Activated naive CD4-positive, alpha-beta T cell (primary cell): ENCODE data around the gene SYNJ2.

Experiments used
- DNase-seq, 4 experiments: peaks; one replicate each; lab custom pipeline; 2025; lab: John Stamatoyannopoulos, UW

SYNJ2 gene

DNA sequence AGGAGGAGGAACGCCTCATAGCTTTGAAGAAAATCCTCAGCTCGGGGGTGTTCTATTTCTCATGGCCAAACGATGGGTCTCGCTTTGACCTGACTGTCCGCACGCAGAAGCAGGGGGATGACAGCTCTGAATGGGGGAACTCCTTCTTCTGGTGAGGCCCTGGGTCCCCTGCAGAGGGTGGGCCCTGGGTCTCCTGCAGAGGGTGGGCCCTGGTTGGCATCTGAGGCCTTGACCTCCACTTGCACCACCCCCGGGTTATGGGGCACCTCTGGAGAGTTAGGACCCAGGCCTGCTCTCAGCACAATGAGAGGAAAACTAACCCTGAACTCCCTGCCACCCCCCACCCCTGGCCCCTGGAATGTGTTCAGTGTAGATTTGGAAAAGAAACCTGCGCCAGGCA, 47.2 kb downstream of the SYNJ2 start:
- no peak for DNase-seq

GRCh38 chr6:158029668-158030230, 48.1 kb downstream of the SYNJ2 start:
- DNase-seq, result no peak

GRCh38 chr6:158030380-158031300, 49.0 kb downstream of the SYNJ2 start:
- DNase-seq, result no peak

DNA sequence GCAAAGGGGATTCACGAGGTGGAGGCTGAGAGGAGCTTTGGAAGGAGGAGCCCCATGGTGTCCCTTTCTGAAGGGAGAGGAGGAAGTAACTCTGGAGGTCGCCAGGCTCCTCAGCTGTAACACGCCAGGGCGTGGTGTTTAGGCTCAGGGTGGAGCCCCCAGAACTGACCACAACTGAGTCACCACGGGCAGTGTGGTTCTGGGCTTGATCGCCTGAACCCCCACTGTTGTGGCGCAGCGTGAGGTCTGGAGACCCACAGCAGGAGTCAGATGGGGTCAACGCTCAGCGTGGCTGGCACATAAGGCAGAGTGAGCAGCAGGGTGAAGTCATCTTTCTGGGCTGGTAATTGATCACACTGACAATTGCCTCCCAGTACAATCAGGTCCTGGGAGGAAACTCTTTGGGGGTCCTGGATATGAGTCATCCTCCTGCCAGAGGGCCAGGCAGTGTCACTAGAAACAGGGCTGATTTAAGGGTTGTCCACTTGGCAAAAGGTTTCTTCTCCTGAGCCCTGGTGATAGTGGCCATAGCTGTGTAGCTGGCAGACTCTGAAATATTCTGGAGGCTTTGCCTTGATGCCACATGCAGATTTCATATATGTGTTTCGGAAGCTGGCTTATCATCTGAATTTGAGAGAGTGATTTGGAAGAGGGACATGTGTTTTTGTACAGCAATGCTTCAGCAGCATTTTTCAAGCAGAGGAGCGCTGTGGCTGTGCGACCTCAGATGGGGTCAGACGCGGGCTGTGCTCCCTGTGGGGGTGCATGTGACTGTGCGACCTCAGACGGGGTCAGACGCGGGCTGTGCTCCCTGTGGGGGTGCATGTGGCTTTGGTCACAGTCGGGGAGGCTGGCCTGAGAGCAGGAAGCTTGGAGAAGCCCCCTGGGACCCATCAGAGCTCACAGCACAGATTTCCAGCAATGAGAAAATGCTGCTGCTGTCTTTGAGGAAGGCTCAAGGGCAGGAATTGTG, 50.0 kb downstream of the SYNJ2 start:
- DNase-seq, result no peak

DNA sequence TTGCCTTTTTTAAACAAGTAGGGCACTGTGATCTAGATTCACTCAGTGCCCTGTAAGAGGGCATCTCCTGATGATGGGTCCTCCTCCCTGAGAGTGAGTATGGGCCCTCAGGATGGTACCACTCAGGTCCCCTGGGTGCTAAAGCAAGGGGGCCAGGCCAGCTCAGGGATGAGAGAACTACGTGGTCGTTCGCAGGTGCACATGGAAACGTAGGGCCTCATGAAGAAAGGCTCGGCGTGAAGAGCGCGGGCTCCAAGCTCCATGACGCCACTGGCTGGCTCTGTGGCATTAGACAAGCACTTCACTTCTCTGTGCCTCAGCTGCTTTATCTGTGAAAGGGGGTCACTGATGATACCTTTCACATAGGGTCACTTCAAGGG, 50.7 kb downstream of the SYNJ2 start:
- DNase-seq, result no peak

GRCh38 chr6:158033077-158033750, 51.6 kb downstream of the SYNJ2 start:
- no peak for DNase-seq

GRCh38 chr6:158033751-158034702, 52.4 kb downstream of the SYNJ2 start:
- no peak for DNase-seq

DNA sequence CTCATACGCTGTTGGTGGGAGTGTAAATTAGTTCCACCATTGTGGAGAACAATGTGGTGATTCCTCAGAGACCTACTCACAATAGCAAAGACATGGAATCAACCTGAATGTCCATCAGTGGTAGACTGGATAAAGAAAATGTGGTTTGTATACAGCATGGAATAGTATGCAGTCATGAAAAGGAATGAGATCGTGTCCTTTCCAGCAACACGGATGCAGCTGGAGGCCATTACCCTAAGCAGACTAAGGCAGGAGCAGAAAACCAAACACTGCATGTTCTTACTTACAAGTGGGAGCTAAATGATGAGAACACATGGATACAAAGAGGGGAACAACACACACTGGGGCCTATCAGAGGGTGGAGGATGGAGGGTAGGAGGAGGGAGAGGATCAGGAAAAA, 54.6 kb downstream of the SYNJ2 start:
- no peak for DNase-seq

GRCh38 chr6:158037021-158037420, 55.4 kb downstream of the SYNJ2 start:
- no peak for DNase-seq

GRCh38 chr6:158037771-158038170, 56.1 kb downstream of the SYNJ2 start:
- no peak for DNase-seq

GRCh38 chr6:158038291-158039177, 56.9 kb downstream of the SYNJ2 start:
- no peak for DNase-seq

DNA sequence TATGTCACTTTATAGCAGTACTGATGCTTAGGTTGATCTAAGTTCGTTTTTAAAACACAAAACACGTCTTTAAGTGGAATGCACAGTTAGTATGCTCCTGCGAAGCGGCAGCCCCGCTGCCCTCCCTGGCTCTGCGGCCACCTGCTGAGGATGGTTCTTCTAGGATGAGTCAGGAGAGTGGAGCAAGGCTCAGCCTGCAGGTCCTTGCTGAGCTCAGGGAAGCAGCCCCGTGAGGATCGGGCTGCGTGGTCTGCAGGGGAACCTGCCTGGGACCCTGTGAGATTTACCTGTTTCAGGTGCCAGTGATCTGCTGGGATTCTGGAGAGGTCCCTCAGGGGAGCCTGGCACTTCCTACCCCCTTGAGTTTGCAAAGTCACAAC, 57.5 kb downstream of the SYNJ2 start:
- DNase-seq, result no peak

DNA sequence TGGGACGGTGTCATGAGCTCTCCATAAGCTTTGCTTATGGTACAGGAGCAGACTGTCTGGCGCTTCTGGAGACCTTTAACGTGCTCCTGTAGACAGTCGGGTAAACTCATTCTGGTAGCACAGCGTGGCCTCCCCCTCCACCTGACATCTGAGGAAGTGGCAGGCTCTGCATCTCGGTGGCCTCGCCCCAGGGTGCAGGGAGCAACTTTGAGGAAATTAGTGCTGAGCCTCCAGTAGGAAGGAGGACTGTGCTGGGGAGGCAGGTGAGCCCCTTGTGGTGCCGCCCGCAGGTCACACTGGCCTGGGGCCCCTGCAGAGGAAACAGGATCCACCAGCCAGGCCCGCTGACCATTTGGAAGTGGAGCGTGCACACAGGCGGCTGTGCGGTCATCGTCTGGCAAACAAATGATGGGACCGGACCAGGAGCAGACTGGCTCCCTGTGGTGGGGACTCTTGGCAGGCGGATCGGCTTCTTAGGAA, 57.9 kb downstream of the SYNJ2 start:
- no peak for DNase-seq

DNA sequence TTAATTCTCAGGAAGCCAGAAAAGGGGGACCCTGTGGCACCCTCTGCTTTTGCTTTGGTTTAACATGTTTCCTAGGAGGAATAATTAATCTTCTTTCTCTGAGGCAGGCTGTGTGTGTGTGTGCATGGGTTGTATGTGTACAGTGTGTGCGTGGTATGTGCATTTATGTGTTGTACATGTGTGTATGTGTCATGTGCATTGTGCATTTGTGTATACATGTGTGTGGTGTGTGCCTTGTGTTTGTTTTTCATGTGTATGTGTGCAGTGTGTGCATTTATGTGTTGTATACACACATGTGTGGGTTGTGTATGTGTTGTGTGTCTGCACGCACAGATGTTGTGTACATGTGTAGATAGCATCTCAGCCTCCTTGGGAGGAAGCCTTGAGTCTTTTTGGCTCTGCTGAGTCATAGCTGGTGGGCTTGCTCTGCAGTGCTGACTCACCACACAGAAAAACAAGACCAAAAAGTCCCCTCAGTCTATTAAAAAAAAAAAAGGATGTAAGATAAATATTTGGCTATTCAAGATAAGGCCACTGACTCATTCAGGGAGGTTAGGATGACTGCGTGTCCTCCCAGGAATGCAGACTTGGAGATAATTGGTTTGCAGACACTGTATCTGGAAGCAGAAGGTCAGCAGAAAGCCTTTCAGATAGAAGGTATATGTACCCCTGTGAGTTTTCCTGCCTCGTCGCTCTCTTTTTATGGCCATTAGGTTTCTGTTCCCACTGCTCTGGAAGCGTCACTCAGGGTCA, 58.6 kb downstream of the SYNJ2 start:
- no peak for DNase-seq

GRCh38 chr6:158040804-158041347, 59.2 kb downstream of the SYNJ2 start:
- no peak for DNase-seq

- no peak for DNase-seq
These were observed 59.7 kb downstream of the SYNJ2 start for GRCh38 chr6:158041370-158041769.

- DNase-seq, result no peak
These were observed 60.1 kb downstream of the SYNJ2 start for GRCh38 chr6:158041788-158042187.

GRCh38 chr6:158042245-158042798, 60.7 kb downstream of the SYNJ2 start:
- no peak for DNase-seq
